ENCODE data around the gene C10orf143.
"Not testable (repeated sequence)": the region's sequence is repeated elsewhere in the genome, so short reads cannot be mapped to it uniquely, and the experiment has no call there.

C10orf143 gene

DNA sequence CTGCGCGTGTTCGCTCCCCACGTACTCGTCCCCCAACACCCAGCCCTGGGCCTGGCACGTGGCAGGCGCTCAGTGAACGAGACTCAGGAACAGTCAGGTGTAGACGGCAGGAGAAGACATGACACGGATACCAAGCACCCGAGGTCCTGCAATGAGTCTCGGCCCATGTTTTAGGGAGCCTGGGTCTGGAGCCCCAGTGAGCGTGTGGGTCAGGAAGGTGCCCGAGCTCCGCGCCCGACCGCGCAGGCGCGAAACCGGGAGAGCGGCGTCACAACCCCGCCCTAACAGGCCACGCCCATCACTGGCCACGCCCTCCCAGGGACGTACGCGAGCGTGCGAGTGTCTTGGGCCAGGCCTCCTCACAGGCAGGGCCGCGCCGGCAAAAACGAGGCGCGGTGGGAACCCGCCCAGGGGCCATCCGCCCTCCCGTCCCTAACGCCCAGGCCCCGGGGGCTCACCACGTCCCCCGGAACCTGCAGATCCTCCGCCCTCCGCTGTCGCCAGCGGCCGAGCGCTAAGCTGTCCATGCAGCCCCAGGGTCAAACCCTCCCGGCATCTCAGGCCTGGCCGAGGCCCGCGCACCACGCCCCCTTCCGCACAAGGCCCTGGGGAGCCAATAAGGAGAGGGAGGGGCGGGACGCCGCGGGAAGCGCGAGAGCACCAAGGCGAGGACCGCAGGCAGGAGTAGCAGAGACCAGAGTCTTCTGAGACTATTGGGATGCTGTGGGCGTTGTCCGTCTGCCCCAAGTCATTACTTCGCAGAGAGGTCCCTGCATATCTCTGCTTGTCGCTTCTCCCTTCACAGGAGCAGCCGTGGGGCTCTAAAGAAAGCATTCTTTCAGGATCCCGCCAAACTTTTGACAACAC is at the start of gene C10orf143:
C10orf143 (minus strand) TSS at position 585 of the 867 bp plus-strand sequence; CDS start at position 527, 58 bp downstream.
- DNase-seq, result peak; percentile 98 to 99

DNA sequence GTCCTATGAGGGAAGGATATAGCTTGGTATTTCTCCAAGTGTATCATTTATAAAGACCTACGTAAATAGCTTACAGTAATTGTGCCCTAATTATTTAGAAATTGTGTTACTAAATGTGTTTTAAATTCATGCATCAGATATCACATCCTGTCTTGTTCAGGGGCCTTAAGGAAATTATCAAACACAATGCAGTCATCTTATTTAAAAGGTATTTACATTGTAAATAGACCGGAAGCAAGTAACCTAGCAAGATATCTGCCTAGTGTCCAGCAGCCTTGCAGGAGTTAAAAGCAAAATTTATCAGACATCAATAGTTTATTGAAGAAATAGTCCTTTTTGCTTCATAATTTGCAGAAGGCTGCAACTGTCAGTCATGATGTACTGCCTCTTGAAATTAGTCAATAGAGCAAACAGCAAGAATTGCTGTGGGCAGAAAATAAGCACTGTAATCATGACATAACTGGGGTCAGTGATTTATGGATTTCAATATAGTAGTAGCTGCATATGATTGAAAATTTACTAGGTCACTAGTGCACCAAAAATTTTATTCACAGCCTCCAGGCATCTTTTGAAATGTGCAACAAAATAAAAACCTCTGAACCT is 48.7 kb upstream of the C10orf143 start:
- DNase-seq, result no peak

DNA sequence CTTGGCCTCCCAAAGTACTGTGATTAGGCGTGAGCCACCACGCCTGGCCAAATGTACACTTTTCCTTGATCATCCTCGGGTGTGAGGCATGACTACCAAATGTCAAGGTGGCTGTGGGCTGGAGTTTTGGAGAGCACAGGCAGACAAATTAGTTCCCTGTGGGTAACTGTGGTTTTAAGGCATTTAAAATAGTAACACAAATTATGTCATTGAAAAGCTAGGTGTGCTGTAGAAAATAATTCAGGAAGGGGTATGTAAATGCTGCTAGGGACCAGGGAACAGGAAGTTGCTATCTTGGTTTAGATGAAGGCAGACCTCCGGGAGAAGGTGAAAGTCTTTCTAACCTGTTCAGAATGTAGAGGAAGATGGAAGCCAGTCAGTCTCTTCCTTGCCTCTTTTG is 35.4 kb upstream of the C10orf143 start:
- no peak for DNase-seq

DNA sequence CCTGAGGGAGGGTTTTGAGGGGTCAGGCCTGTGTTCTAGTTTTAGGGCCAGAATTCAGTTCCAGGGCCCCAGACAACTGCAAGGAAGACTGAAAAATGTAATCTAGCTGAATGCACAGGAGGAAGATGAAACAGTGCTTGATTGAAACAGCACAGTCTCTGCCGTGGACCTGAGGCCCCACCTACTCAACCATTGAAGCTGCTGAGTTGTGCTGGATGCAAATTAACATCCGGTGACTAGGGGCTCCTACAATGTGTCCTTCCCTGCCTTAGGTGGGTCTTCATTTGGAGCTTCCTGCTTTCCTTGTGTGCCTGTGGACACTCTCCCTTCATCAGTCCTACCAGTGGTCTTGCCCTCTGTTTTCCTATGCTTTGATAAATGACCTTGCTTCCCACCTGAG is 31.2 kb upstream of the C10orf143 start:
- DNase-seq, result peak in 1 of 2 donors; percentile 14

DNA sequence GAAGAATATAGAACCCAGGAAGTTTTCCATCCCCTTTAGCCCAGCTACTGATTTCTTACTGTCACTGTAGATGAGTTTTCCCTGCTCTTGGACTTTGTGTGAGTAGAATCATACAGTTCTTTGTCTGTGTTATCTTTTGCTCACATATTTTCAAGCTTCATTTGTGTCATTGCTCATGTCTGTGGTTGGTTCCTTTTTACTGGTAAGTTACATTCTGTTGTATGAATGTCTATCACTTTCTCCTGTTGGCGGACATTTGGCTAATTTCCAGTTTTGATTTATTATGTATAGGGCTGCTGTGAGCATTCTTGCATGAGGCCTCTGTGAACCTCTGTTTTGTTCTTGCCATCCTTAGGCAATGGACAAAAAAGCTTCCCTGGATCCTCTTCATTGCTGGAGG is 30.8 kb upstream of the C10orf143 start:
- no peak for DNase-seq

DNA sequence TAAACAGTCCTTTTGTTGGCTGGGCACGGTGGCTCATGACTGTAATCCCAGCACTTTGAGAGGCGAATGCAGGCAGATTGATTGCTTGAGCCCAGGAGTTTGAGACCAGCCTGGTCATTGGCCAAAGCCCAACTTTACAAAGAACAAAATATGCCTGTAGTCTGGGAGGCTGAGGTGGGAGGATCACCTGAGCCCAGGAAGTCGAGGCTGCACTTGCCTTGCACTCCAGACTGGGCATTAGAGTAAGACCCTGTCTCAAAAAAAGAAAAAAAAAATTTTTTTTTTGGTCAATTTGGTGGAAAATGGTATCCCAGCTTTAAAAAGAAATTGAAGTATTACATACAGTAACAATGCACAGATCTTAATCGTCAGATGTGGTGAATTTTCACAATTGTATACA is 30.4 kb upstream of the C10orf143 start:
- DNase-seq, result no peak

DNA sequence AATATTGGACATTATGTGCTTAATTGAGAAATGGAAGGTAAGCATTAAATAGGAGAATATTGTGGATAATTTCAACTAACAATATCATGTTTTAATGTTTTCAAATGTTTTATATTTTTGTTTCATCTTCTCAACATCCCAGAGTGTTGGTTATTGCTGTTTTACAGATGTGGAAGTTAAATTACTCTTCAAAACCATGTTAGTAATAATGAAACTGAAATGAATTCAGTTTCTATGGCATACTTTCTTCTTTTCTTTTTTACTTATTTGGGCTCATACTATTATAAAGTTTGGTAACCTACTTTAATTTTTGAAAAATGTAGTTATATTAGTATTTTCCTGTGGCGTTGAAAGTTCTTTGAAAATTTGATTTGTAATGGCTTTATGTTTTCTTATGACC is 29.8 kb upstream of the C10orf143 start:
- DNase-seq, result no peak

DNA sequence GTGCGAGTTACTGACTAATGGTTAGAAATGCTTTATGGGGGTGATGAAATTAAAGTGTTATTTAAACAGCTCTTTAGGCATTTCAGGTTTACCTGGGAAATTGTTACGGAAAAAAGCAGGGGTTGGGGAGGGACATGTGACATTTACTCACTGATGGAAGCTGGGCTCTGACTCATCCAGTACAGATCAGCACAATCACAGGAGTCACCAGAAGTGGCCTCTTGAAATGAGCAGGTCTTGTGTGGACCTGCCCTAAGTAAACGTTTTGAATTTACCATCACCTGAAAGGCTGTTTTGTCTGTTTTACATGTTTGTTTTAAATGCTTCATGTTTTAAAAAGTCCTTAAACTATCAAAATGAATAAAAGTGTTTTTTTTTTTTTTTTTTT is 27.8 kb upstream of the C10orf143 start:
- peak in 1 of 2 donors; percentile 14 for DNase-seq

DNA sequence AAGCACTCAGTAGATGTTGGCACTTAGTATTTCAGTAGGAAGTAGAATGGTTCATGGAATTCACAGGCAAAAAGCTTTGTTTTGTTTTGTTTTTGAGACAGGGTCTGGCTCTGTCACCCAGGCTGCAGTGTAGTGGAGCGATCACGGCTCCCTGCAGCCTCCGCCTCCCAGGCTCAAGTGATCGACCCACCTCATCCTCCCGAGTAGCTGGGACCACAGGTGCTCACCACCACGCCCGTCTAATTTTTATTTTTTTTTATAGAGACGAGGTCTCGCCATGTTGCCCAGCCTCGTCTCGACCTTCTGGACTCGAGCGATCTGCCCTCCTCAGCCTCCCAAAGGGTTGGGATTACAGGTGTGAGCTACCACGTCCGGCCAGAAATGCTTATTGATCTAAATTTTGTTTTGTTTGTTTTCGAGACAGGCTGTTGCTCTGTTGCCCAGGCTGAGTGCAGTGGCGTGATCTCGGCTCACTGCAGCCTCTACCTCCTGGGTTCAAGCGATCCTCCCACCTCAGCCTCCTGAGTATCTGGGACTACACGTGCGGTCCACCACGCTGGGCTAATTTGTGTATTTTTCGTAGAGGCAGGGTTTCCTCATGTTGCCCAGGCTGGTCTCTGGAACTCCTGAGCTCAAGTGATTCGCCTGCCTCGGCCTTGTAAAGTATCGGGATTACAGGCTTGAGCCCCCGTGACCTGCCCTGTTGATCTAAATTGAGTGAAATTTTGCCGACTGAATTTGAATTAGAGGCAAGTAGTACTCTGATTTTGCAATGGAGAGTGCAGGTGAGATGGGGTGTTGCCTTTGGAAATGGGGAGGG is 27.2 kb upstream of the C10orf143 start:
- no peak for DNase-seq

DNA sequence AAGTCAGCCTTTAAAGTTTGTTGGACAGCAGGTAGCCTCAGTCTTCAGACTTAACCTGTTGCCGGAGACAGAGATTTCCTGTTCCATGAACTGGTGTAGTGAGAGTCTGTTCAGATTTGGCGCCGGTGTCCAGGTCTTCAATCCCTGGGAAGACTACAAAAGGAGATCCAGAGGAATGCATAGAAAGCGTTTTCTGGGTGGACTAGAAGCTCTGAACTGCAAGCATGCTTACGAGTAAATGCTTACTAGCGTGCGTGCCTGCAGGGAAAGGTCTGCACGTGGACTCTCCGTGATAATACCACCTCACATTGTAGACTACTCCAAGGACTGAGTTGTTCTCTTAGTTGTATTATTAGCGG is 26.4 kb upstream of the C10orf143 start:
- DNase-seq, result no peak

DNA sequence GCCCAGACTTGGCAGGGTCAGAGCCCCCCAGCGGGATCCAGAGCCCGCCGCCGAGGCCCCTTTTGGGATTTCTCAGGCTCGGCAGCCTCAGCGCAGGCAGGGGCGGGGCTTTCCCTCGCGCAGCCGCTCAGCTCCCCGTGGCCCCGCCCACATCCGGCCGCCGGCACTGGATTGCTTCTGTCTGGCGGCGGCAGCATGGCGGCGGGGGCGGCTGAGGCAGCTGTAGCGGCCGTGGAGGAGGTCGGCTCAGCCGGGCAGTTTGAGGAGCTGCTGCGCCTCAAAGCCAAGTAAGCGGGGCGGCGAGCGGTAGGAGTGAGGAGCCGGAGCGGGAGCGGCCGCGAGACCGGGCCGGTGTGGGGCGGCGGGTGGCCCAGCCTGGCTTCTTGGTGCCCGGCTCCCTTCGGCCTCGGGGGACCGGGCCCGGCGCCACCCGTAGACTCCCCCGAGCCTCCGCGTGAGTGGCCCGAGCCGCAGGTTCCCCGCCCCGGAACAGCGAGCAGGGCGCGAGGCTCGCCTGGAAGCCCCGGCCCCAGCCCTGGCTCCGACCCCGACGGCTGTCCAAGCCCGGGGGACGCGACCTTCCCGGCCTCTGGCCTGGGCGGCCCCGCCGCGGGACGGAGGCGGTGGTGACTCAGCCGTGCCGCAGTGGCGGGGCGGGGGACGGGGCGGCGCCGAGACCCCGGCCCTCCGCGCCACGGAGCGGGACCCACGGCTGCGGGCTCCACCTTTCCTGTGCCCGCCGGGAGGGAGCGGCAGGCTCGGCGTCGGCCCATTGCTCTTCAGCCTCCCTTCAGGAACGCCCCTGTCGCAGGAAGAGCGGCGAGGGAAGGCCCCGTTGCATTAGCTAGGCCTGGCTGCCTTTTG is 25.8 kb upstream of the C10orf143 start, which contains the start of gene GLRX3:
GLRX3 (plus strand) TSS at position 166 of the 864 bp plus-strand sequence; CDS start at position 196, 30 bp downstream.
- peak; percentile 93 to 94 for DNase-seq

DNA sequence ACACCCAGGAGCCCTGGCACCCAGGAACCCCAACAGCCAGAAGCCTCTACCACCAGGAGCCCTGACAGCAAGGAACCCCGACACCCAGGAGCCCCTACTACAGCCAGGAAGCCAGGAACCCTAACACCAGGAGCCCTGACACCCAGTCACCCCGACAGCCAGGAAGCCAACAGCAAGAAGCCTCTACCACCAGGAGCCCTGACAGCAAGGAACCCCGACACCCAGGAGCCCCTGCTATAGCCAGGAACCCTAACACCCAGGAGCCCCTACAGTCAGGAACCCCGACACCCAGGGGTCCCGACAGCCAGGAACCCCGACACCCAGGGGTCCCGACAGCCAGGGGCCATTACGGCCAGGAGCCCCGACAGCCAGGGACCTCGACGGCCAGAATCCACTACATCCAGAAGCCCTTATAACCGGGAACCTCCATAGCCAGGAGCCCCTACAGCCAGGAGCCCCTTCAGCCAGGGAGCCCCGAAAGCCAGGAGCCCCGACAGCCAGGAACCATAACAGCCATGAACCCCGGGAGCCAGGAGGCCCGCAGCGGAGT is 25.1 kb upstream of the C10orf143 start:
- no peak for DNase-seq

DNA sequence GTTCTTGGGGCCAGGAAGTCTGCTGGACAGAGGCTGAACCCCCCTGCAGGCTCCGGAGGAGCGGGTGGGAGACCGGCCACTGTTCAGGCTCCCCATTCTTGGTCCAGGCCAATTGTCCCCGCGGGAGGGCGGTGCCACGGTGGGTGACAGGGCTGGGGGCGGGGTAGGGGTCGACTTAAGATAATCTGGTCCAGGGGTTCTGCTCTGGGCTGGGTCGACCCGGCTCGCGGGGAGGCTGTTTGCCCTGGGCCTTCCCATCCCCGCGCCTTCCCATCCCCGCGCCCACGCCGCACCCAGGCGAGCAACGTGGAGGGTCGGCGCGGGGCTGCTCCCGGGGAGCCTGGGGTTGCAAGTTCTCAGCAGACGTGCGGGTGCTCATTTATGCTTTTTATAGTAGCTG is 18.3 kb upstream of the C10orf143 start:
- DNase-seq, result no peak

DNA sequence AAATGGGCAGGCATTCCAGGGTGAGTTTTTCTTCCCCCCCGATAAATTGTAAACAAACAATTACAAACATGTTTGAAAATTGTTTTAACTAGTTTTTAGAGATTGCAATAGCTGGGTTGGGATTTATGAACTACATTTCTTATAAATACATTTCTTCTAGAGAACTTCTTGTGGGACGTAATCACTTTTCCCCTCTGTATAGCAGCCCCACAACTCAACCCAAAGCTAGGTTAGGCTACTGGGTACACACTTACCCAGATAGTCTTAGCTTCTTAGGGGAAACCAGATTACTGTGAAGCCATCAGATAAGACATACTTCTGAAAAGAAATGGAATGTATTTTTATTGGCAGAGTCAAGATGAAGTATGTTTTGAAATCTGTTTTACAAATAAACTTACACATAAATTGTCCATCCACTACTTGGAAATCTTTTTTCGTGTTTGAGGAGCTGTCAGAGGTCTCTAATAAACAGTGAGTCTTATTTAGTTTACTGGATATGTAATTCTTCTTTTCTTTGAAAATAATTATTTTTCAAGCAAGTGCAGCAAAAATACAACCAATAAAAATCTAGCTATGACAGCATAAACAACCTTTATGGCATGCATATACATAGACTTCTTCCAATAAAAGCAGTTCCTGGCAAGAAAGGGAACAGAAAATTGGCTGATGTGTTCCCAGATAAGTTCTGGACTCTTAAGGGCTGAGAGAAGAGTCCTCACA is 17.6 kb upstream of the C10orf143 start:
- no peak for DNase-seq

DNA sequence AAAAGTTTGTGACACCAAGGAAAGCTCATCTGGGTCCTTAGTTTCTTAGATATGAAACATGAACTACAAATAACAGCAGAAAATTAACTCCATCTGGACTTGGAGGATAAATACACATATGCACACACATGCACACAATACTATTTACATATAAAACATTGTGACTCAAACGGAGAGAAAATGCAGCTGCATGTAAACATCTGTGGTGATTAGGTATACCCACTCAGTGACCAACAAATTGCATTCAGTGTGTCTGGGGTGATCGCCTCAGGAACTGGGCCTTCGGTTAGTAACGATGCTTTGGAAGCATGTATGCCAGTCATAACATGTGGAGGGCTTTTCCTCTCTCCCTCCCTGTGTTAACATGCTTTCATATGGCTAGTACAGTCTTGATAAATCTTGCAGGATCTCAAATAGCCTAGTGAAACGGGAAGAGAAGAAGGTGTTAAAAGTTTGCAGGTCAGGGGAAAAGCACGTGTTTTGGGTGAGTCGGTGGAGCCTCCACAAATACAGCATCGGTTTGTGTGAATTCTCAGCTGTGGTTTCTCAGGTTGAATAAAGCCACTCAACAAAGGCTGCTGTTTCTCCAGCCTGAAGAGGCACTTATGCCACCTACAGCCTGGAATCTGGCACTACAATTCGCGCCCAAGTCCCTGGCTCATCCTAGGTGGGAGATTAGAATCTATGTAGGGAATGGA is 16.9 kb upstream of the C10orf143 start:
- DNase-seq, result peak; percentile 59

DNA sequence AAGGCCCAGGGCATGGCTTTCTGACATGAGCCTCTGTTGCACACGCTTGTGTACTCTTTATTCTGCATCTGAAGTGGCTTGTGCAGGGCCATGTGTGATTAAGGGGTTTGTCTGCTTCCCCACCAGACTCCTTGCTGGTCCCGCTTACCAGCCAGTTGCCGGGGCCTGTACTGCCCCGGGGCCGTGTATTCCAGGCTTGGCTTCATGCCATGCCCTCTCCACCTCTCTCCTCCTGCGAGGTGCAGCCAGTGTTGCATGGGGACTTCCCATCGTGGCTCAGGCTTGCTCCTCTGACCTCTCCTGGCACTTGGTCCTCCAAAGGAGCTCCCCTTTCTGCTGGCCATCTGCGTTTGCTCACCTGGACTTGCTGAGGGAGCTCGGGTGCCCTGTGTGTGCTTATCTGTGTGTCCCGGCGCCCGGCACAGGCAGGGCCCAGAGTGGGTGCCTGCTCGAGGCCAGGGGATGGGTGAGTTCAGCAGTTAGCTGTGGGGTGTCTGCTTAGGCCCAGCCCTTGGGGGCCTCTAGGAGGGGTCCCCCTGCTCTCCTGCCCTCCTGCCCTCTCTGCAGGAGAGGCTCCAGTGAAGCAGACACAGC is 11.0 kb upstream of the C10orf143 start:
- DNase-seq, result no peak

DNA sequence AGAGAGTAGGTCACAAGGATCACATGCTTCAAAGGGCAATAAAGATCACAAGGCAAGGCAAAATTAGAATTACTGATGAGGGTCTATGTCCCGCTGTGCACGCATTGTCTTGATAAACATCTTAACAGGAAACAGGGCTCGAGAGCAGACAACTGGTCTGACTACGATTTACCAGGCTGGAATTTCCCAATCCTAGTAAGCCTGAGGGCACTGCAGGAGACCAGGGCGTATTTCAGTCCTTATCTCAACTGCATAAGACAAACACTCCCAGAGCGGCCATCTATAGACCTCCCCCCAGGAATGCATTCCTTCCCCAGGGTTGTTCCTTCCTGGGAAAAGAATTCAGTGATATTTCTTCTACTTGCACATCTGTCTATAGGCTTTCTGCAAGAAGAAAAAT is 6.9 kb upstream of the C10orf143 start:
- DNase-seq, result not testable (repeated sequence)

DNA sequence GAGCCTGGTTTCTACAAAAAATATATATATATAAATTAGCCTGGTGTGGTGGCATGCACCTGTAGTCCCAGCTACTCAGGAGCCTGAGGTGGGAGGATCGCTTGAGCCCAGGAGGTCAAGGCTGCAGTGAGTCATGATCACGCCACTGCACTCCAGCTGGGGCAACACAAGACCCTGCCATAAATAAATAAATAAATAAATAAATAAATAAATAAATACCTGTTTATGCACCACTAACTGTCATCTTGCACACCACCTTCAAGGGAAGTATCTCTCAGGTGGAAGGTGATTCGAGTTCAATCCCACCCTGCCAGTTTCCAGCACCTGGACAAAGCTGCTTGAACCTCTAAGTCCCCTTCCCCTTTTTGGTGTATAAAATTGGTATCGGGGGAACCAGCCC is 6.3 kb upstream of the C10orf143 start:
- DNase-seq, result not testable (repeated sequence)

DNA sequence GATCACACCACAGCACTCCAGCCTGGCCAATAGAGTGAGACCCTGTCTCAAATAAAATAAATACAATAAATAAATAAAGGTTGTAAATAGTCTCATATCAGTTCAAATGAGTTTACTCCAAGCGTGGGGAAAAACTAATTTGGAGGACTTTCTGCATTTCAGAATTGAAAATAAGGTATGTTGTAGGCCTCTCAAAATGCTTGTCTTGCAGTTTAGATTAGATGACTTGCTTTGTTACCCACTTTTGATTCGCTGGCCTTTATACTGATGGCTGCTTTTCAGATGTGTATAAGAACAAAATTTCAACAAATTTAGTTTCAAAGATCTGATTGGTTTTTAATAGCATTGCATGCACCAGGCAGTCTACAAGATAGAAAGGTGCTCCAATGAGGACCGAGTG is 2.2 kb upstream of the C10orf143 start:
- DNase-seq, result no peak

DNA sequence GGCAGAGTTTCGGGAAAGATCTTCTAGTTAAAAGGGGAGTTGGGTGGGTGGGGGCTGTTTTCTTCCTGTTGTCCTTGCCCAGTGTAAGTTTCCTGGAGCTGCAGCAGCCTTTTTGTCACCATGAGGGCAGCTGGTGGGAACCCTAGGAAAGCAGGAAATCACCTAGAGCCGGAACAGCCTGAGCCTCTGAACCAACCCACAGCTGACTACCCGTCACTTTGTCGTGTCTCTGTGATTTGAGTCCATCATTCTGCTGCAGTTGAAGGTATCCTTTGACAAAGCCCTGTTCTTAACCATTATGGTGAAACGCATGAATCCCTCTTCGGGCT is 1.2 kb upstream of the C10orf143 start:
- DNase-seq, result peak in 1 of 2 donors; percentile 36
